BLaER1 (cell line): ENCODE data around the gene DNMBP.
A peak's percentile ranks its signal among the peaks of the same experiment; 100 is the strongest.
"Not testable (repeated sequence)": the region's sequence is repeated elsewhere in the genome, so short reads cannot be mapped to it uniquely, and the experiment has no call there.

Experiments used
- H3K27ac ChIP-seq: shearing (Covaris generic); formaldehyde crosslinking; 2 replicates; pipeline ENCODE4 v1.8.1; 2022
- H3K27me3 ChIP-seq: shearing (Covaris generic); formaldehyde crosslinking; 2 replicates; pipeline ENCODE4 v1.8.1; 2022
- H3K36me3 ChIP-seq: shearing (Covaris generic); formaldehyde crosslinking; 2 replicates; pipeline ENCODE4 v1.8.1; 2022
- H3K4me1 ChIP-seq: shearing (Covaris generic); formaldehyde crosslinking; 2 replicates; pipeline ENCODE4 v1.8.1; 2022
- H3K4me2 ChIP-seq: shearing (Covaris generic); formaldehyde crosslinking; 2 replicates; pipeline ENCODE4 v1.8.1; 2022
- H3K4me3 ChIP-seq: shearing (Covaris generic); formaldehyde crosslinking; 2 replicates; pipeline ENCODE4 v1.8.1; 2022
- H3K9ac ChIP-seq: shearing (Covaris generic); formaldehyde crosslinking; 2 replicates; pipeline ENCODE4 v1.8.1; 2022
- H3K9me3 ChIP-seq: shearing (Covaris generic); formaldehyde crosslinking; 2 replicates; pipeline ENCODE4 v1.8.1; 2022
- H4K20me1 ChIP-seq: shearing (Covaris generic); formaldehyde crosslinking; 2 replicates; pipeline ENCODE4 v1.8.1; 2022
- Cebpa-rat ChIP-seq: shearing (Covaris generic); IDR thresholded peaks from 2 replicates; pipeline ENCODE4 v1.8.1; 2022

The DNMBP gene

GRCh38 chr10:99872367-99873162, 137.2 kb downstream of the DNMBP start:
- Histone ChIP-seq H3K4me2 (no peak overlapping the region), H3K27ac (no peak overlapping the region), H3K27me3 (no peaks in the 10 kb centered on the region), H3K4me3 (no peak overlapping the region), H3K36me3 (peaks cover 26% of the 10 kb centered on the region), H4K20me1 (no peaks in the 10 kb centered on the region), H3K4me1 (no peaks in the 10 kb centered on the region; the same call in 1 of the 2 replicates), H3K9ac (no peak overlapping the region), H3K9me3 (no peaks in the 10 kb centered on the region)
- no peak for TF ChIP-seq Cebpa-rat

- Histone ChIP-seq H3K27ac (no peak overlapping the region), H3K4me1 (no peaks in the 10 kb centered on the region; the same call in 1 of the 2 replicates), H3K9me3 (peaks cover 8% of the 10 kb centered on the region; the same call in 1 of the 2 replicates), H3K36me3 (peaks cover 2% of the 10 kb centered on the region), H4K20me1 (no peaks in the 10 kb centered on the region), H3K27me3 (no peaks in the 10 kb centered on the region), H3K4me2 (0 out of 2 replicates have a peak overlapping the region, but pooled peaks have one; percentile 1), H3K9ac (no peak overlapping the region), H3K4me3 (no peak overlapping the region)
- TF ChIP-seq Cebpa-rat = no peak
These were observed 139.5 kb downstream of the DNMBP start for GRCh38 chr10:99870123-99870730.

- 0 out of 2 replicates have a peak overlapping the region, but pooled peaks have one; percentile 1 for H3K4me2 ChIP-seq
- peaks cover 13% of the 10 kb centered on the region; the same call in 1 of the 2 replicates for H3K9me3 ChIP-seq
- H3K27me3 ChIP-seq = no peaks in the 10 kb centered on the region
- no peaks in the 10 kb centered on the region; the same call in 1 of the 2 replicates for H3K4me1 ChIP-seq
- H3K27ac ChIP-seq = no peak overlapping the region
- H3K4me3 ChIP-seq = no peak overlapping the region
- no peak overlapping the region for H3K9ac ChIP-seq
- H3K36me3 ChIP-seq = no peaks in the 10 kb centered on the region
- no peak for TF ChIP-seq Cebpa-rat
- H4K20me1 ChIP-seq = no peaks in the 10 kb centered on the region
These were observed 140.1 kb downstream of the DNMBP start for GRCh38 chr10:99869581-99870122.

GRCh38 chr10:99867250-99867649, 142.5 kb downstream of the DNMBP start:
- H4K20me1 ChIP-seq, H3K4me2 ChIP-seq, H3K4me1 ChIP-seq, H3K27ac ChIP-seq, H3K4me3 ChIP-seq, H3K9ac ChIP-seq, H3K36me3 ChIP-seq, H3K27me3 ChIP-seq: not testable (repeated sequence)
- peaks cover 13% of the 10 kb centered on the region; the same call in 1 of the 2 replicates for H3K9me3 ChIP-seq

- H3K4me3 ChIP-seq, H4K20me1 ChIP-seq, H3K4me2 ChIP-seq, H3K27me3 ChIP-seq, H3K4me1 ChIP-seq, H3K36me3 ChIP-seq, H3K9ac ChIP-seq, H3K27ac ChIP-seq: not testable (repeated sequence)
- peaks cover 13% of the 10 kb centered on the region; the same call in 1 of the 2 replicates for H3K9me3 ChIP-seq
These were observed 146.1 kb downstream of the DNMBP start for GRCh38 chr10:99863535-99864240.

GRCh38 chr10:99860466-99860865, 149.3 kb downstream of the DNMBP start:
- H4K20me1 ChIP-seq = no peaks in the 10 kb centered on the region
- no peaks in the 10 kb centered on the region for H3K27me3 ChIP-seq
- H3K4me1 ChIP-seq = no peaks in the 10 kb centered on the region
- TF ChIP-seq Cebpa-rat = no peak
- no peak overlapping the region for H3K27ac ChIP-seq
- no peaks in the 10 kb centered on the region for H3K36me3 ChIP-seq
- H3K4me2 ChIP-seq = no peak overlapping the region
- 0 out of 2 replicates have a peak, but pooled peaks cover 6% of the 10 kb centered on the region for H3K9me3 ChIP-seq
- no peak overlapping the region for H3K4me3 ChIP-seq
- H3K9ac ChIP-seq = no peak overlapping the region

GRCh38 chr10:99859585-99859984, 150.2 kb downstream of the DNMBP start:
- Histone ChIP-seq H3K9ac (no peak overlapping the region), H3K36me3 (no peaks in the 10 kb centered on the region), H3K27me3 (no peaks in the 10 kb centered on the region), H3K9me3 (no peaks in the 10 kb centered on the region), H3K4me2 (no peak overlapping the region), H4K20me1 (no peaks in the 10 kb centered on the region), H3K27ac (no peak overlapping the region), H3K4me3 (no peak overlapping the region), H3K4me1 (no peaks in the 10 kb centered on the region)
- TF ChIP-seq Cebpa-rat = no peak

GRCh38 chr10:99858849-99859248, 150.9 kb downstream of the DNMBP start:
- no peaks in the 10 kb centered on the region for H3K9me3 ChIP-seq
- TF ChIP-seq Cebpa-rat = no peak
- no peak overlapping the region for H3K4me3 ChIP-seq
- no peaks in the 10 kb centered on the region for H3K27me3 ChIP-seq
- H3K9ac ChIP-seq = no peak overlapping the region
- H3K36me3 ChIP-seq = no peaks in the 10 kb centered on the region
- H4K20me1 ChIP-seq = no peaks in the 10 kb centered on the region
- H3K4me1 ChIP-seq = no peaks in the 10 kb centered on the region
- H3K4me2 ChIP-seq = no peak overlapping the region
- no peak overlapping the region for H3K27ac ChIP-seq

- Histone ChIP-seq H3K4me2 (no peak overlapping the region), H3K4me1 (no peaks in the 10 kb centered on the region), H3K4me3 (no peak overlapping the region), H3K9ac (no peak overlapping the region), H3K9me3 (no peaks in the 10 kb centered on the region), H4K20me1 (no peaks in the 10 kb centered on the region), H3K27me3 (no peaks in the 10 kb centered on the region), H3K27ac (no peak overlapping the region), H3K36me3 (no peaks in the 10 kb centered on the region)
- TF ChIP-seq Cebpa-rat = no peak
These were observed 154.2 kb downstream of the DNMBP start for GRCh38 chr10:99855479-99856071.
